GM18873 (cell line): ENCODE measurements around the gene CHST8.

ENCODE experiments used
- ATAC-seq: cut with Tn5 transposase; IDR thresholded peaks from one replicate; pipeline ENCODE4 v1.9.1; 2021; ENCODE audit warnings: mild to moderate bottlenecking, moderate library complexity, moderate number of reproducible peaks; ENCODE audit not compliant: unreplicated experiment, low FRiP score

CHST8 gene

DNA sequence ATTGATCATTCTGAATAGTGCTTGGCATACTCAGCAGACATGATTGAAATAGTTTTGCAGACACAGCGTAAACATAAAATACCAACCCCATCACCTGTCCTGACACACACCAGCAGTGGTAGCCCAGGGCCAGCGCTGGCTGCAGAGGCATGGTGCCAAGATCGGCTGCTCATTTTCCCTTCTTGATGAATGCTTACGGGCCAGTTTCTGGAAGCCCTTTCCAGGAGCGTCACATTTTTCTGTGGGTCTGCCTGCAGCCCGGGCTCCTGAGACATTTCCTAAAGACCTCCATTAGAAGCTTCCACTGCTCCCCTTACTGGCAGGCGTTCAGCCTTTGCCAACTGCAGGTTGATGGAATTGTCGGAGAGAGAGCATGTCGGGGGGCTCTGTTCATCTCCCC is 48.6 kb downstream of the CHST8 start:
- no peak for ATAC-seq

DNA sequence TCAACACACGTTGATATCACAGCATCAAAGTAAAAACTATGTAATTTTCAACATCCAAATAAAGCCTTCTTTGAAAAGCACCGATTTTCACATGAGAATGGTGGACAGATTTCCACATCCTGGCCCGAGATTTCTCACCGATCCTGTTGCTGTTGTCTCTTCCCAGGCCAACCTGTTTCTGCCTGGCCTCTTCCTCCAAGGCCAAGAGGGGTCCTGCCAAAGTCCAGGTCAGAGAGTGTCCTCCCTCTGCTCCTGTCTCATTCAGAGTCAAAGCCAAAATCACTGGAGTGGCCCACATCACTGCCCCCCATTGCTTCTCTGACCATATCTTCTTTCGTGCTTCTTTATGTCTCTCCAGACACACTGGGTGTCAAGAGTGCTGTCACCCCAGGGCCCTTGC is 49.5 kb downstream of the CHST8 start:
- ATAC-seq: no peak

DNA sequence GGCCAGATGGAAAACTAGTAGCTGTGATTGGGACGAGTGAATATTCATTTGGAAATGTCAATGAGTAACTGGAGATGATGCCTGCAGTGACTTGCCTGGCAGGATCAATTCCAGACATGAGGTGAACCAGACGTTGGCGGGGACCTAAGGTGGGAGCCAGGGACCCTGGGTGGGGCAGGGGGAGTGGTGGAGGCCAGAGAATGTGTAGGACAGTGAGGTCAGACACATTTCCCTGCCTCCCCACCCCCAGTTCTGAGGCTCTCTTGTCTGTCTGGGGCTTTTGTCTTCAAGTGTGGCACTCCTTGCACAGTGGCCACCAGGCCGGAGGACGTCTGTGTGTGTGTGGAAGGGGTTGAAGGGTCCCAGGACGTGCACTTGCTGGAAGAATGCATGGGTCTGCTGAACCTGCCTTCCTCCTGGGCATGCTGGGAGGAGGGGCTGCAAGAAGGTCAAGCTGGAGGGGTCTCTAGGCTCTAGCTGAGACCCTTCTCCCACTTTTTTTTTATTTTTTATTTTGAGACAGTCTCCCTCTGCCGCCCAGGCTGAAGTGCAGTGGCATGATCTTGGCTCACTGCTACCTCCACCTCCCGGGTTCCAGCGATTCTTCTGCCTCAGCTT is 51.6 kb downstream of the CHST8 start:
- no peak for ATAC-seq

DNA sequence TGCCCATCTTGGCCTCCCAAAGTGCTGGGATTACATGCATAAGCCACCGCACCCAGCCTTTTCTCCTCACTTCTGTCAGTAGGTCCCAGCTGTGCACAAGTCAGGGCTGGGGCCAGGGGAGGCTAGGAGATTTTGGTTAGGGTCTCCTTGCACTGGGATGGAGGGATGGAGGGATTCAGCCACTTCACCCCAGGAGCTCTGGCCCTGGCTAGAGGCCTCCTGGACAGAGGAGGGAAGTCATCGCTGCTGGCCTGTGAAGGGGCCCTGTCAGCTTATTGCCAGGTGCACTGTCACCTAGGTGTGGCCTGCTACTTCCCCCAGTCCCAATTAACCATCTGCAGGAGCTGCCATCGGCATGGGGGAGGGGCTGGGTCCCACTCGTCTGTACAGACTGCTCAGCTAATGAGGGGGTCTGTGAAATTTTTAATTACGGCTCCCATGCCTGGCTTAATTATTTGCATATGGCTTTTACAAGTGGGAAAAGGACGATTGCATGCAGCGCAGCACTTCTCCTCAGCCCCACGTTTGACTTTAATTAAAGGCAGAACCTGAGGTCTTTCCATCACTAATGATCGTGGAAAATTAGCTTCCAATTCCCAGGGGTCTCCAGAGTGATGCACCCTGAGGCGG is 52.4 kb downstream of the CHST8 start:
- no peak for ATAC-seq

DNA sequence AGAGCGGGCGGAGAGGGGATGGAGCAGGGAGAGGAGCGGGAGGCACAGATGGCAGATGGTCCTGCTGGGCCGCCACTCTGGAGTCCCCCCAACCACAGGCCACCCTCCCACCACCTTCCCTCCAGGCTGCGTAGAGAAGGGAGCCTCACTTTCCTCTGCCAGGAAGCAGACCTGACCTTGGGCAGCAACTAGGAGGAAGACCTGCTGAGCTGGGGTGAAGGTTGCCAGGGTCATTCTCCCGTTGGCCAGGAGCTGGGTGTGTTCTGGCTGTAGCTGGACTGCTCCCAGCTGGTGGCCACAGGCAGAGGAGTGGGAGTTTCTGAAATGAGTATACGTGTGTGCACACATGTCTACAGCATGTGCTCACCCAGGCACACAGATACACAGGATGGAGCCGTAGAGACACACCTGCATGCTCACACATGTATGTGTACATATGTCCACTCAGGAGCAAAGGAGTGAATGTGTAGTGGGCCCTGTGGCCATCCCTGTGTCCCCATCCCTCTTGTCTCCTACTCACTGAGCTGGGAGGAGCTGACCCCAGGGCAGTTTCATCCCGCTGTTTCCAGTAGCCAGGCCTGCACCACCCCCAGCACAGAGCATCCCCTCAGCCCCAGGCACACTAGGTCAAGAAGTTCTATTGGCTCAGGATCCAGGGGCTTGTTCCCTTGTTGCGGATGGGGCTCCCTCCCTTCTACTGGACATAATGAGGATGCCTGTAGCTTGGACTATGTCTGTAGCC is 53.0 kb downstream of the CHST8 start:
- no peak for ATAC-seq

DNA sequence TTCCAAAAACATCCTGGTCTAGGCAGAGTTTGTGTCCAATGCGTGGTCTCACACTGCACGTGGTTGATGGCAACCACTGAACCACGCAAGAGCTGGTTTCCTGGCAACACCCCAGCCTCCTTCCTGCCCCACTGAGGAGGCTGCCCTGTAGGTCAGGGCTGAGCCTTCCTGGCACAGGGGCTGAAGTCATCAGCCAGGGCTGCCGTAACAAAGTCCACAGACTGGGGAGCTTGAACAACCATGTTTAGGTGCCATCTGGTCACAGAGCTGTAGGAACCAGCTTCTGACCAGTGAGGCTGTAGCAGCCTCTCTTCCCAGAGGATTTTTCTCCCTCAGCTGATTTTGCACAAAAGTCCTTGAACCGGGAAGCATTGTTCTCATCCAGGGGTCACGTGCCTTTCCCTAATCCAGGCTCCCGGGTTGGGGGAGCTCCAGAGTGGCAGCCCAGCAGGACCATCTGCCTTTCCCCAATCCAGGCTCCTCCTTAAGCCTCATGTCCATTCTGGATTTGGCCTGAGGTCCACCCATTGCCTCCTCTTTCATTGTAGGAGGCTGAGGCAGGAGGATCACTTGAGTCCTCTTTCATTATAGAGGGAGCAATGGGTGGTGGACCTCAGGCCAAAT is 53.9 kb downstream of the CHST8 start:
- no peak for ATAC-seq

DNA sequence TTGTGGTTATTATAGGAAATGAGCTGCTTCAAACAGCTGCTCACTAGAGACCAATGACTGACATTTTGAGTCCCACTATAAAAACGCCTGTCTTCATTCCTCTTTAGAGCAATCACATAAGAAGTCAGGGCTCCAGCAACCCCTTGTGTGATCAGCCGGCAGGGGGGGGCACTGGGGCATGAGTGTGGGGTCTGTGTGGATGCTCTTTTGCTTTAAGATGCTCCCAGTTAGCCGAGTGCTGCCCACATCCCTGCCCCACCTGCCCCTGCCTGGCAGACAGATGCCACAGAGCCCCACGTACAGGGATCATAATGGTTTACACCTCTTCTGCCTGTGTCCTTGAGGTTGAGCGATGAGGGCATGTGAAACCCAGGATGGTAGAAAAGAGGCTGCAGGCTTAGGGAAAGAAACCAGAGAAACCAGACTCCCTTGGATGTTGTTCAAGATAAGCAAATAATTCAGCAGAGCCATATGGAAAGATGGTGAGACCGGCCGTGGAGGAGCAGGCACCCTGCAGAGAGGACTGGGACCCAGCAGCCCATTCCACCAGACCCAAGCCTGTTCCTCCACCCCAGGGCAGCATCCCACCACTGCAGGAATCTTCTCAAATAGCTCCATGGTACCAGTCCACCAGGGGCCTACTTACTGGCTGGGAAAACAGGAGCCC is 55.4 kb downstream of the CHST8 start:
- no peak for ATAC-seq

DNA sequence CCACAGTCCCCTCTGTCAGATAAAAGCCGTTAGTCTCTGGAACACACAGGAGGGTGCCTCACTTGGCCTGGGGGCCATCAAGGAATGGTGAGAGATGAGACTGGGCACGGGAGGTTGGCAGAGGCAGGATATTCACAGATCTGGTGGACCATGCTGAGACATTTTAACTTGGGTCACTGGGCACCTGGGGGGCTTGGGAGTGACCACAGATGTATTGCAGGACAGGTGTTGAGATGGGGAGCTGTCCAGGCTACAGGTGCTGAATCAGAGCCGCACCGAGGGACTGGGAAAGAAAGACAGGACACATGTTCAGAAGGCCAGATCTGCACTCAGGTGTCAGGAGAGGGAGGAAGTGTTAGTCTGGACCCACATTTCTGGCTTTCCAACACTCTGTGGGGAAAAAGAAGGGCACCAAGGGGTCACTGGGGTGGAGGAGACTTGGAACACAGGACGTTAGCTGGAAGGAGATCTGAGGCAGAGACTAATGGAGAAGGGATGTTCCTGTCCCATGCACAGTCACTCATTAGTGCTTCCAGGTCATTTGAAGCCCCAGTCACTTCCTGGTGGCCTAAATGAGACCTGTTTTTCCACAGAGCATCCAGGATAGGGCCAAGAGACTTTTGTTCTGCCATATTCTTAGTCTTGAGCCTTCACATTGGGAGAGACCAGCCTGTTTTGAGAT is 56.1 kb downstream of the CHST8 start:
- no peak for ATAC-seq

DNA sequence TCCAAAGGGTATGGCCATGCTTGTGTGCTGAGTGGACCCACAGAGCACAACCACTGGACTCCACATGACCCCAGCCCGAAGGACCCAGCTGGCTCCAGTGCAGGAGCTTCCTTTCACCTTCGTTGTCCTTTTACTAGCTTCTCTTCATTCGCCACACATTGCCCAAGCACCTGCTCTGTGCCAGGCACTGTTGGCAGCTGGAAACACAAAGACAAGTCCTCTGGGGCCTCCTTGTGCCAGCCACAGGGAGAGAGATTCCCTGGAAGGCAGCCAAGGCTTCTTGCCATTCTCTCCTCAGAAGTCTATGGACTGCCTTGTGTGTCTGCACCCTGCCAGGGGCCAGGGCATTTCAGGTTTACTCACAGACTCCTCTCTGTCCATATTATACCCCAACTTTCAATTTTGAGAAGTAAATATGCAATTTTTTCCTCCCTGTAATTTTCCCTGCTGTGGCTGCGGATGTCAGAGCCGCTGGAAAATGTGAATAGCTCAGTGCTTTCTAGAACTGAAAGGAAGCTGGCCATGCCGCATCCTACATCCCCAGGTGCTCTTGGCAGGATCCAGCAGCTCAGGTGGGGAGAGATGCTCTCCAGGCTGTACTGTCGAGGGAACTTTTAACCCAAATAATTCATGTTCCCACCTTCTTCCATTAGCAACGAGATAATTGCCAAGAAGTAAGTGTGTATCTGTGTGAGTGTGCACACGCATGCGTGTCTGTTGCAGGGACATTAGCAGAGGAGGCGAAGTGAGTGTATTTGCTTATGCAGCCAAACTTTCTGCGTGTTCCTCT is 57.2 kb downstream of the CHST8 start:
- ATAC-seq: no peak

DNA sequence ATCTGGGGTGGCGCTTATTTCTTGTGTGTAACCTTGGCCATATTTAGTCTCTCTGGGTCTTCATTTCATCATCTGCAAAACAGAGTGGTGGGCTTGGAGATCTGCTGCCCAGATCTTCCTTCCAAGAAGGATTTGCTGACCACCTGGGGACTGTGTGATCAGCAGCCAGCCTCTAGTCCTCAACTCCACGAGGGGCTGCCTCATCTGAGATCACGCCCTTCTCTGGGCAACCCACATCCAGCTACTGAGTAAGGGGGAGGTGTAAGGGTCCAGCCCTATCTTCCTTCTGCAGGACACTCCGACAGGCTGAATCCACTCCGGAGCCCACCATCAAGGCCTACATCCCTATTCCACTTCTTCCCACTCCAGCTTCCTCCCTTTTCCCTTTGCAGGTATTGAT is 57.9 kb downstream of the CHST8 start:
- no peak for ATAC-seq

DNA sequence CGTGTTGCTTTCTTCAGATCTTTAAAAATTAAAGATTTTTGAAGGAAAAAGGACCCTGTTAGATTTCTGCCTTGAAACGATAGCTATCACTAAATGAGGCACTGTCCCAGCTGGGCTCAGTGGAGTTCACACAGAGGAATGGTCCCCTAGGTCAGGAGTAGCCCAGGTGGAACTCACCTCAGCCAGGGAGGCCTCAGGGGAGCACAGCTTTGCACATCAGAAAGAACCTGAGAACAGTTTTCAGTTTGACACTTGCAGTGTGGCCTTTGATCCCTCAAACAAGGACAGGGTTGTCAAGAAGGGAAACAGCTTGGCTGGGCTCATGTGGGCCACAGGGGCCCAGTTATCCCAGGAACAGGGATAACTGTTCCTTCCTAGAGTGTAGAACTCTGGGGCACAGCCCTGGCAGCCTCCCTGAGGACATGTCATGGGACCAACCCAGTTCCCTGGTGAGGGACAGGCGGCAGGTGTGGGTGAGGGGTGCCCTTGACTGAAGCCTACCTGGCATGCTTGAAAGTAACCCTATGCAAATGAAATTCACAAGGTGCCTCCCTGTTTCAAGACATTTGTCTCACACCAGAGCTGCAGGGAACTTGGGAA is 59.4 kb downstream of the CHST8 start:
- no peak for ATAC-seq

DNA sequence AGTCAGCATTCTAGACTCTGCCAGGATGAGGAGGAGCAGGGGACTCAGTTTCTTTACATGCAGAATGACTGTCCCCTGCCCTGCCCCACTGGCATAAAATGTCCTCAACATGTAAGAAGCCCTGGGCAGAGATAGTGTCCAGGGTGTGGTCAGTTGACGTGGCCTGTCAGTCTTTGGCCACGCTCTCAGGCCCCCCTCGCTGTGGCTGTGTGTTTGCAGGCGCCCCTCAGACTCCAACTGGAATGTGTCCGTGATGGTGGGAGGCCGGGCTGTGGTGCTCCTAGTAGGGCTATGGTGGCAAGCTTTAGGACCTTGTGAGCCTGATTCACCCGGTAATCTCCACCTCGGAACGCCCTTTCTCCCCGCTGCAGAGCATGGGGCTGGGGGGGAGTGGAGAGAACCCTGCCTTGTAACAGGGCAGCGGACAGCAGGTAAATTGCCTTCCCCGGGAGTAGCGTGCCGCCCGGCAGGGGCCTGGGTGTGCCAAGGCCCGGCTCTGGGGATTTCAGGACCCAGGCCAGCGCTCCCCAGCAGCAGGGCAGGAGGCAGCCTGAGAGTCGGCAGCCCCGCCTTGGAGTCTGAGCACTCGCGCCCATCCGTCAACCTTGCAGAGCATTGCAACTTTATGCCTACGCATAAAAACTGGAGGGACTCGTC is 62.3 kb downstream of the CHST8 start:
- no peak for ATAC-seq

DNA sequence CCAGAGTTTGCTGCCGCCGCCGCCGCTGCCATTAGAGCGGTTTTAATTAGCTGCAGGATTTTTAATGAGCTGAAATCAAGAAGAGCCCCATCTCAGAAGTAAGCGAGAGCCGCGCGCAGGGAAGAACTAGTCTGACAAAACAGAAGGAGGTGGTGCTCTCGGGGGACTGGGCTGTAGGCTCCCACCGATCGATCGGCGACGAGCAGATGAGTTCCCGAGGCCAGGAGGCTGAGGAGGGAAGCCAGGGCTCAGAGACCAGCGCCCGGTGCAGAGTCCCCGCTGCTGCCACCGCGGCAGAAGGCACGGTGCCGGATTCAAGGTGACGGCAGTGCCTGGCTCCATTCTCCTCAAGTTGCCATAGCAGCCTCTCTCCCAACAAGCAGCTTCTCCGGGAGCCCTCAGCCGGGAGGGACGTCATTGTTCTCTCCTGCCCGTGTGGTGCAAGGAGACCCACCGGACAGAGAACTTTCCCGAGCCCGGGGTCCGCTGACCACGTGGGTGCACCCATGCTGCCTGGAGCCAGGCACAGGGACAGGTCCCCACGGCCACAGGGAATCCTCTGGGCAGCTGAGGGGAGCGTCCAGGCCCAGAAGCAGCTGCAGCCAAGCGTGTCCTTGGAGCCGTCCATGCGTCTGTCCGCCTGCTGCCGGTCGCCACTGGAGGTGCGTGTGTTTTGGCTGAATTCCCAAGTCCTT is 62.9 kb downstream of the CHST8 start:
- no peak for ATAC-seq

DNA sequence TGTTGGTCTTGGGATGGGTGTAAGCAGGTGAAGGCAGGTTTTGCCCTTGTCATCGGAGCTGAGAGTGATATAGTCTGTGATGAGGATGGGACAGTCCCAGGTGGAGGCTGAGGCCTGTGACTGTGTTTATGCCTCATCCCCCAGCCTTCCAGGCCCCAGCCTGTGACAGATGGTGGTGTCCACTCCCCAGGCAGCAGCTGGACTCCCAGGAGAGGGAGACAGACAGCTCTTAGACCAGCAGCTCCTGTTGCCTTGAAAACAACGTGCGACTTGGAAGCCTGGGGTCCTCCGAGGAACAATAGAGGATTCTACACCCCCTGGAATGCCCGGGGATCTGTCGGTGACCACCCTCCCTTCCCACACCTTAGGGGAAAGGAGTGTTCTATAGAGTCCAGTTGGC is 63.8 kb downstream of the CHST8 start:
- ATAC-seq: no peak

DNA sequence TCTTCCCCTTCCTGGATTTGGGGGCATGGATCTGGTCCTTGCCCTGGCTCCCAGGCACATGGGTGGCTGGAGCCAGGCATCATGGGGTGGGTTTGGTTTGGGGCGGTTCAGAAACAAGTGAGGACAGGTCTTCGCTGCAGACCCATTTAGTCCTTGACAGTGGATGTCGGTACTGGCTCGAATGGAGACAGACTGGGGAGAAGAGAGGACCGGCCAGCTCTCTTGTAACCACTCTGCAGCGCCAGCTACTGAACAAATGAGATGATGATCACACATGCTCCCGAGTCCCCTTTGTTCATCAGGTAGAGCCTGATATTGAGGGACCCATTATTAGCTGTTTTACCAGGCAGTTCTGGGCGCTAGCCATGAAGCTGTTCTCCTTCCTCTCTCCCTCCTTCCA is 64.5 kb downstream of the CHST8 start:
- no peak for ATAC-seq

DNA sequence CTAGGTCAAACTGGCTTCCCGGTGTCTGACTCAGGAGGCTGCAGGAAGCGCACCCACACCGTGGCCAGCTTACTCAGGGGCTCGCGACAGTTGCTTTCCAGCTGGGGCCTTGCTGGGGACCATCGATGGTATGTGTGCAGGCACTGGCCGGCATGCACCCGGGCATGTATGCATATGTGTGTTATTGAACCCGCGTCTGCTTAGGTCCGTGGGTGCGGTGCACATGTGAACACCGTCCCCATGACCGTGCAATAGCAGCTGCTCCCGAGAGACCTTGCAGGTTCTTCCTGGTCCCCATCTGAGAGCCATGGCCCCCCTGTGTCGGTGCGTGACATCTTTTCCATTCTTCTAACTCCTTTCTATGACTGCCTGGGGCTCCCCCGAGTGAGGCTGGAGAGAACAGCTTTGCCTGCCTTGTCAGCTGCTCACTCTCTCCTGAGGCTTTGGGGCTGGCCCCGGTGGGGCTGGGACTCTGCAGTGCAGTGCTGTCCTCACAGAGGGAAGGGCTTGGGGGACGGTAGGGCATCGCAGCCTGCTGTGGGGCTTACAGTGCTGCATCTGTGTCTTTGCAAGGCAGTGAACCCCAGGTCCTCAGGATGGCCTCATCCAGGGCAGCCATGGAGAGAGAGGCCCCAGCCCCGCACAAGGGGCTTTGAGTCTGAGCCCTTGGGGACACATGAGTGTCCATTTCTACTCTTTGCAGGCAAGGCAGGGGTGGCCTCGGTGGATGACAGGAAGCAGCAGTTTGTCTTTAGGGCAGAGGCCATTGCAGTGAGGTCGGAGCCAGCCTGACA is 65.1 kb downstream of the CHST8 start:
- no peak for ATAC-seq

DNA sequence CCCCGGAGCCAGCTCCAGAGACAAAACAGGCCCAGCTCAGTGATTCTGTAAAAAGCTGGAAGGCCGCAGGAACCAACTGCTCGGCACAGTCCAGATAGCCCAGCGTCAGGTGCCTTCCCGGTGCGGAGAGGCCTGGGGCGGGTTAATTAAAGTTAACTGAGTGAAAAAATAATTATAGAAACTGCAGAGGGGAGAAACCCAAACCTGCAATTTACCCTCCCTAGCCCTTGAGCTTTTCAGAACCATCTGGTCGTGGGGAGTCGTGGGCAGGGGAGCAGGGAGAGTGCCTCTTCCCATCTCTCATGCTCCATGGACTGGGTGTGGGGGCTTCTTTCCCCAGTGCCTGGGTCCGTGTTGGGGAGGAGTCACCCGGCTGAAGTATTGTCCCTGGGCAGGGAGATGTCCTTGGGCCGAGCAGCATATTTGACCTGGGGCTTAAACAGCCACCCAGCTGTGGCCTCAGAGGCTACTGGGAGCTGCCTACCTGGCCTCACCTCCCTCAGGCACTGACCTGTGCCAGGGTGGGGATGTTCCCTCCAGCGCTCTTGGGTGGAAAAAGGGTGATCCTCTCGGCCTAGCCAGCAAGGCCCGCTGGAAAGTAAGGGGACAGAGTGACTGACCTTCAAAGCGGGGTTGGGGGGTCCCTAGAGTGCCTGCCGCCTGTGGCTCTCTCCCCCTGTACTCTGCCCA is 65.9 kb downstream of the CHST8 start:
- no peak for ATAC-seq
